ENCODE measurements around the gene SREBF2.

The SREBF2 gene

GRCh38 chr22:41880653-41881052, 47.7 kb downstream of the SREBF2 start:
- DNase-seq = no peak

GRCh38 chr22:41883400-41883799, 50.5 kb downstream of the SREBF2 start:
- no peak for DNase-seq

GRCh38 chr22:41885116-41885515, 52.2 kb downstream of the SREBF2 start:
- no peak for DNase-seq

GRCh38 chr22:41885516-41885915, 52.6 kb downstream of the SREBF2 start:
- DNase-seq = no peak

- DNase-seq = no peak
These were observed 55.8 kb downstream of the SREBF2 start for GRCh38 chr22:41888627-41889200.

GRCh38 chr22:41891407-41891806, 58.5 kb downstream of the SREBF2 start:
- no peak for DNase-seq

- no peak for DNase-seq
These were observed 59.8 kb downstream of the SREBF2 start for GRCh38 chr22:41892721-41893120.

GRCh38 chr22:41893591-41894375, 60.9 kb downstream of the SREBF2 start:
- no peak for DNase-seq

- no peak for DNase-seq
These were observed 65.7 kb downstream of the SREBF2 start for GRCh38 chr22:41898645-41899044.

- DNase-seq = no peak
These were observed 66.2 kb downstream of the SREBF2 start for GRCh38 chr22:41899110-41899509.

GRCh38 chr22:41899992-41900651, 67.2 kb downstream of the SREBF2 start:
- no peak for DNase-seq

GRCh38 chr22:41900652-41901312, 67.9 kb downstream of the SREBF2 start:
- no peak for DNase-seq

GRCh38 chr22:41902016-41902415, 69.1 kb downstream of the SREBF2 start:
- DNase-seq = no peak

- DNase-seq = no peak
These were observed 70.1 kb downstream of the SREBF2 start for GRCh38 chr22:41902932-41903421.

- no peak for DNase-seq
These were observed 71.8 kb downstream of the SREBF2 start for GRCh38 chr22:41904450-41905410.

- no peak for DNase-seq
These were observed 72.7 kb downstream of the SREBF2 start for GRCh38 chr22:41905411-41906202.

- DNase-seq = no peak
These were observed 73.9 kb downstream of the SREBF2 start for GRCh38 chr22:41906822-41907221.

GRCh38 chr22:41907436-41908401, 74.8 kb downstream of the SREBF2 start:
- DNase-seq = no peak

GRCh38 chr22:41908411-41909309, 75.8 kb downstream of the SREBF2 start:
- no peak for DNase-seq

All from right forelimb (tissue), 1 donor.